Measurements from ENCODE around the gene SHBG. TPM values are rescaled to one million over a fixed set of nuclear protein-coding genes. Genes with fewer than 3 reads are reported as not detected.
A peak's percentile ranks its signal among the peaks of the same experiment; 100 is the strongest.

The SHBG gene
- total RNA-seq, 1 donor from 2014 or later: 0.87 TPM

GRCh38 chr17:7586673-7587419 lies 43.1 kb upstream of the SHBG start:
- Histone ChIP-seq H3K27ac (no peak overlapping the region), H3K4me1 (peaks cover 26% of the 10 kb centered on the region), H3K4me3 (no peak overlapping the region), H3K9me3 (no peaks in the 10 kb centered on the region), H3K27me3 (no peaks in the 10 kb centered on the region), H3K36me3 (peaks cover 24% of the 10 kb centered on the region)
- DNase-seq (no peak), ATAC-seq (no peak)
- no peak for TF ChIP-seq CTCF (IDR thresholded peaks at IDR 0.05)
- intact Hi-C loops (cut with DNase I): no loop called here

GRCh38 chr17:7587420-7588151 lies 42.3 kb upstream of the SHBG start:
- H3K4me1 ChIP-seq: peaks cover 25% of the 10 kb centered on the region
- H3K4me3 ChIP-seq: no peak overlapping the region
- intact Hi-C loops (cut with DNase I): no loop called here
- peaks cover 31% of the 10 kb centered on the region for H3K36me3 ChIP-seq
- DNase-seq (no peak), ATAC-seq (no peak)
- no peaks in the 10 kb centered on the region for H3K9me3 ChIP-seq
- no peak overlapping the region for H3K27ac ChIP-seq
- no peaks in the 10 kb centered on the region for H3K27me3 ChIP-seq
- TF ChIP-seq CTCF (IDR thresholded peaks at IDR 0.05): no peak

- Histone ChIP-seq H3K4me3 (peak overlapping the region; percentile 28), H3K9me3 (no peaks in the 10 kb centered on the region), H3K27me3 (no peaks in the 10 kb centered on the region), H3K27ac (no peak overlapping the region), H3K36me3 (peaks cover 42% of the 10 kb centered on the region), H3K4me1 (peaks cover 17% of the 10 kb centered on the region)
- no peak for TF ChIP-seq CTCF (IDR thresholded peaks at IDR 0.05)
- intact Hi-C loops (cut with DNase I): no loop called here
- DNase-seq: no peak
- no peak for ATAC-seq
Measured at GRCh38 chr17:7588553-7589203, 41.3 kb upstream of the SHBG start.

- Histone ChIP-seq H3K36me3 (peaks cover 49% of the 10 kb centered on the region), H3K4me1 (peaks cover 16% of the 10 kb centered on the region), H3K9me3 (no peaks in the 10 kb centered on the region), H3K4me3 (peak overlapping the region; percentile 28), H3K27ac (no peak overlapping the region), H3K27me3 (no peaks in the 10 kb centered on the region)
- peak; percentile 89 for ATAC-seq
- TF ChIP-seq CTCF (IDR thresholded peaks at IDR 0.05): peak; percentile 89
- DNase-seq: peak; percentile 90
- intact Hi-C loops (cut with DNase I): no loop called here
Measured at GRCh38 chr17:7589204-7589868, 40.6 kb upstream of the SHBG start.

GRCh38 chr17:7589891-7590691 lies 39.8 kb upstream of the SHBG start, which contains the start of gene SOX15:
Gene SOX15 (minus strand): TSS chr17:7590094. CDS start chr17:7589676, 418 bp downstream.
- peaks cover 9% of the 10 kb centered on the region for H3K4me1 ChIP-seq
- peaks cover 56% of the 10 kb centered on the region for H3K36me3 ChIP-seq
- intact Hi-C loops (cut with DNase I): no loop called here
- TF ChIP-seq CTCF (IDR thresholded peaks at IDR 0.05): no peak
- no peaks in the 10 kb centered on the region for H3K9me3 ChIP-seq
- DNase-seq (no peak), ATAC-seq (no peak)
- peak within 1 kb of the TSS; percentile 28 for H3K4me3 ChIP-seq
- no peaks in the 10 kb centered on the region for H3K27me3 ChIP-seq
- H3K27ac ChIP-seq: no peak within 1 kb of the TSS

All from upper lobe of right lung (tissue), 1 donor.